Natural killer cell (primary cell): Measurements from ENCODE around the gene C2orf49. TPM values are rescaled to one million over a fixed set of nuclear protein-coding genes. Genes with fewer than 3 reads are reported as not detected.

Source experiments
- ATAC-seq, 3 donors: fragments of 150-1000 bp in 2 of 3; fragments of 200-7000 bp in 1 of 3; cut with Tn5 transposase; 1 replicate in 1 of 3; 2 replicates in 2 of 3; pipeline ENCODE4 v1.10.0; 2021; ENCODE audit warnings: mild to moderate bottlenecking in 2 of 3, moderate library complexity in 2 of 3
- DNase-seq, 2 donors: peaks; one replicate each; pipeline versions ENCODE4 v3.0.0 to v3.0.0-alpha.2; 2013 to 2021; ENCODE audit warnings: mixed read lengths in 1 of 2
- H3K27ac ChIP-seq: one replicate; pipeline ENCODE4 v1.5.1; 2013; ENCODE audit warnings: mild to moderate bottlenecking, low read length
- H3K27me3 ChIP-seq: one replicate; pipeline ENCODE4 v1.6.1; 2013; ENCODE audit warnings: low read length; ENCODE audit not compliant: control insufficient read depth, insufficient read depth
- H3K36me3 ChIP-seq: one replicate; pipeline ENCODE4 v1.6.1; 2013; ENCODE audit warnings: low read length; ENCODE audit not compliant: control insufficient read depth, insufficient read depth
- H3K4me1 ChIP-seq: one replicate; pipeline ENCODE4 v1.6.1; 2013; ENCODE audit warnings: low read length; ENCODE audit not compliant: control insufficient read depth, insufficient read depth
- H3K4me3 ChIP-seq: one replicate; pipeline ENCODE4 v1.5.1; 2013; ENCODE audit warnings: low read length
- H3K9me3 ChIP-seq: one replicate; pipeline ENCODE4 v1.6.1; 2013; ENCODE audit warnings: low read length; ENCODE audit not compliant: control insufficient read depth, insufficient read depth
- H3K27ac Mint-ChIP-seq, 2 donors: one replicate each; pipeline ENCODE4 v1.8.0; 2022; ENCODE audit warnings: mild to moderate bottlenecking in 2 of 2, mixed read lengths in 2 of 2, moderate library complexity in 1 of 2
- H3K27me3 Mint-ChIP-seq, 2 donors: one replicate each; pipeline ENCODE4 v1.8.0; 2022; ENCODE audit warnings: low read depth in 2 of 2, mixed read lengths in 2 of 2
- H3K36me3 Mint-ChIP-seq: one replicate; pipeline ENCODE4 v1.8.0; 2022; ENCODE audit warnings: mixed read lengths
- H3K4me1 Mint-ChIP-seq, 2 donors: one replicate each; pipeline ENCODE4 v1.8.0; 2022; ENCODE audit warnings: mixed read lengths in 2 of 2
- H3K4me3 Mint-ChIP-seq: one replicate; pipeline ENCODE4 v1.8.0; 2022; ENCODE audit warnings: mild to moderate bottlenecking, moderate library complexity, mixed read lengths
- H3K9me3 Mint-ChIP-seq, 2 donors: one replicate each; pipeline ENCODE4 v1.8.0; 2022; ENCODE audit warnings: mixed read lengths in 2 of 2
- WGBS: methylation state at CpG from one replicate; pipeline ENCODE4 v1.1.7; 2013; ENCODE audit warnings: missing lambda C conversion rate; ENCODE audit not compliant: insufficient coverage; 5-methylcytosine and 5-hydroxymethylcytosine counted together
- intact Hi-C: fragments of 100-400 bp; cut with micrococcal nuclease; formaldehyde crosslinking; loops from one replicate; pipeline ENCODE4 v1.14.2; 2022
- total RNA-seq, 4 donors: library from RNA; stranded (reverse); fragments of 120-200 nt in 1 of 4; gene quantifications; one replicate each; pipeline versions ENCODE4 v1.2.3 to v1.2.4, GENCODE V29; 2013 to 2022
- TF ChIP-seq, protein P1 (sequence below): fragments of 200-600 bp; IDR thresholded peaks from one replicate; pipeline ENCODE4 v1.8.0; 2022; ENCODE audit warnings: antibody characterized with exemption

C2orf49 gene
- total RNA-seq, 3 donors from 2014 or later (not counting 1 experiment from before 2014, with no cell fraction given) = 19.4 to 23.5 (median 23.2) TPM

GRCh38 chr2:105391058-105391627 lies 53.8 kb downstream of the C2orf49 start:
- no peak overlapping the region for H3K27ac ChIP-seq
- no peak for ATAC-seq
- H3K4me1 Mint-ChIP-seq = no peaks in the 10 kb centered on the region
- no peaks in the 10 kb centered on the region for H3K9me3 ChIP-seq
- DNase-seq = no peak
- H3K4me1 ChIP-seq = no peaks in the 10 kb centered on the region
- WGBS = 86% methylated on average over 5 of the region's 5 CpGs
- H3K27me3 Mint-ChIP-seq = peaks cover 18 to 28% of the 10 kb centered on the region in 2 donors
- H3K4me3 ChIP-seq = no peak overlapping the region
- H3K4me3 Mint-ChIP-seq = no peak overlapping the region
- H3K36me3 Mint-ChIP-seq = no peaks in the 10 kb centered on the region
- TF ChIP-seq, protein P1, sequence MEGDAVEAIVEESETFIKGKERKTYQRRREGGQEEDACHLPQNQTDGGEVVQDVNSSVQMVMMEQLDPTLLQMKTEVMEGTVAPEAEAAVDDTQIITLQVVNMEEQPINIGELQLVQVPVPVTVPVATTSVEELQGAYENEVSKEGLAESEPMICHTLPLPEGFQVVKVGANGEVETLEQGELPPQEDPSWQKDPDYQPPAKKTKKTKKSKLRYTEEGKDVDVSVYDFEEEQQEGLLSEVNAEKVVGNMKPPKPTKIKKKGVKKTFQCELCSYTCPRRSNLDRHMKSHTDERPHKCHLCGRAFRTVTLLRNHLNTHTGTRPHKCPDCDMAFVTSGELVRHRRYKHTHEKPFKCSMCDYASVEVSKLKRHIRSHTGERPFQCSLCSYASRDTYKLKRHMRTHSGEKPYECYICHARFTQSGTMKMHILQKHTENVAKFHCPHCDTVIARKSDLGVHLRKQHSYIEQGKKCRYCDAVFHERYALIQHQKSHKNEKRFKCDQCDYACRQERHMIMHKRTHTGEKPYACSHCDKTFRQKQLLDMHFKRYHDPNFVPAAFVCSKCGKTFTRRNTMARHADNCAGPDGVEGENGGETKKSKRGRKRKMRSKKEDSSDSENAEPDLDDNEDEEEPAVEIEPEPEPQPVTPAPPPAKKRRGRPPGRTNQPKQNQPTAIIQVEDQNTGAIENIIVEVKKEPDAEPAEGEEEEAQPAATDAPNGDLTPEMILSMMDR = no peak
- H3K9me3 Mint-ChIP-seq = no peaks in the 10 kb centered on the region
- H3K27ac Mint-ChIP-seq = no peak overlapping the region
- H3K27me3 ChIP-seq = no peaks in the 10 kb centered on the region
- intact Hi-C loops = no loop called here
- no peaks in the 10 kb centered on the region for H3K36me3 ChIP-seq

GRCh38 chr2:105391763-105392662 lies 54.7 kb downstream of the C2orf49 start:
- 88% methylated on average over 9 of the region's 9 CpGs for WGBS
- DNase-seq (no peak), ATAC-seq (no peak)
- Histone ChIP-seq H3K9me3 (no peaks in the 10 kb centered on the region), H3K36me3 (no peaks in the 10 kb centered on the region), H3K27me3 (no peaks in the 10 kb centered on the region), H3K4me1 (no peaks in the 10 kb centered on the region), H3K4me3 (no peak overlapping the region), H3K27ac (no peak overlapping the region)
- no peak overlapping the region for H3K4me3 Mint-ChIP-seq
- intact Hi-C loops = no loop called here
- TF ChIP-seq, protein P1 = no peak
- H3K9me3 Mint-ChIP-seq = no peaks in the 10 kb centered on the region
- H3K36me3 Mint-ChIP-seq = no peaks in the 10 kb centered on the region
- H3K27me3 Mint-ChIP-seq = peaks cover 21 to 34% of the 10 kb centered on the region in 2 donors
- H3K4me1 Mint-ChIP-seq = no peaks in the 10 kb centered on the region
- no peak overlapping the region for H3K27ac Mint-ChIP-seq

DNA sequence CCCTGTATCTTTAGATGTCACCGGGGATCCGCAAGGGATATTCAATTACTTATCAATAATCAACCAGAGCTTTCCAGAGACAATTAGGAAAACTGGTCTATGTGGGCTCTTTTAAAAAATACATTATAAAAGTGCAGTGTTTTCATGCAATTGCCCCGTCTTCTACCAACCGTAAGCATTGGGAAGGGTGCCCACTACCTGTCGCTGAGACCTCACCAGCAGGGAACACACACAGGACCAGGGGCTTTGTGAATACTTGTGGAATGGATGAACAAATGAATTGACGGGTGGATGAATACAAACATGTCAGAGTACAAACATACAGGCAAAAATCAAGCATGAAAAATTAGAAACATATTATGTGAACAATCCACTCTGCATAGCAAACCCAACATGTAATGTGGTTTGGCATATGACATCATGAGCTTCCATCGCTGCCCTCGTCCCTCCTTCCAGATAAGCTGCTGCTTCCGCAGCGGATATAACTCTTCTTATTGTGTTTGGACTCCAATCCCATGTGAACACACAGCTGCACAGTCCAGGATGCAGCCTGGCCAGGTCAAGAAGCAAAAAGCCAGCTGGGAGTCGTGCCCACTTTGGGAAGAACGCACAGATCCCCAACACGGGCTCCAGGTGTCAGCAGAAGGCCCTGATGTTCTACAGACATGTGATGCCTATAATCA lies 56.2 kb downstream of the C2orf49 start:
- Histone ChIP-seq H3K36me3 (no peaks in the 10 kb centered on the region), H3K9me3 (no peaks in the 10 kb centered on the region), H3K4me3 (no peak overlapping the region), H3K27ac (no peak overlapping the region), H3K4me1 (peaks cover 4% of the 10 kb centered on the region), H3K27me3 (peaks cover 6% of the 10 kb centered on the region)
- TF ChIP-seq, protein P1 = no peak
- ATAC-seq (no peak), DNase-seq (no peak)
- Mint-ChIP-seq H3K27me3 (peaks cover 22 to 34% of the 10 kb centered on the region in 2 donors), H3K4me1 (peaks cover 0 to 2% of the 10 kb centered on the region in 2 donors), H3K4me3 (no peak overlapping the region), H3K36me3 (no peaks in the 10 kb centered on the region), H3K9me3 (no peaks in the 10 kb centered on the region), H3K27ac (no peak overlapping the region)
- intact Hi-C loops = no loop called here
- WGBS = 93% methylated on average over 12 of the region's 13 CpGs
